GM23338 (cell line): ENCODE measurements around the gene QDPR. TPM values are rescaled to one million over a fixed set of nuclear protein-coding genes. Genes with fewer than 3 reads are reported as not detected.

Experiments used
- ATAC-seq: fragments of 200-7000 bp; cut with Tn5 transposase; 3 replicates; pipeline ENCODE4 v1.9.1; 2020
- DNase-seq: peaks from one replicate; pipeline ENCODE4 v3.0.0-alpha.2; 2015; ENCODE audit warnings: low spot score
- H2AFZ ChIP-seq: fragments of 200-600 bp; sonication (generic); 2 replicates; pipeline ENCODE4 v1.8.0; 2016; ENCODE audit warnings: antibody characterized with exemption, mild to moderate bottlenecking, moderate library complexity
- H3F3A ChIP-seq: fragments of 200-600 bp; sonication (generic); replicated peaks from 2 replicates; pipeline ENCODE4 v1.8.0; 2017; ENCODE audit warnings: antibody characterized with exemption, mixed run types, low read depth
- H3K27ac ChIP-seq: fragments of 200-600 bp; sonication (generic); 2 replicates; pipeline ENCODE4 v1.6.1; 2016; ENCODE audit warnings: low read depth
- H3K27me3 ChIP-seq: fragments of 200-600 bp; sonication (generic); 2 replicates; pipeline ENCODE4 v1.8.0; 2016; ENCODE audit warnings: mild to moderate bottlenecking, mixed run types, moderate library complexity; ENCODE audit not compliant: insufficient read depth
- H3K36me3 ChIP-seq: fragments of 200-600 bp; sonication (generic); 2 replicates; pipeline ENCODE4 v1.8.0; 2016; ENCODE audit warnings: mild to moderate bottlenecking; ENCODE audit not compliant: insufficient read depth
- H3K4me1 ChIP-seq: fragments of 200-600 bp; sonication (generic); 2 replicates; pipeline ENCODE4 v1.8.0; 2016; ENCODE audit warnings: mild to moderate bottlenecking, moderate library complexity; ENCODE audit not compliant: insufficient read depth
- H3K4me2 ChIP-seq: fragments of 200-600 bp; sonication (generic); 2 replicates; pipeline ENCODE4 v1.7.1; 2017; ENCODE audit warnings: mixed run types
- H3K4me3 ChIP-seq: fragments of 200-600 bp; sonication (generic); 2 replicates; pipeline ENCODE4 v1.6.1; 2016; ENCODE audit warnings: mixed run types
- H3K79me2 ChIP-seq: fragments of 200-600 bp; sonication (generic); replicated peaks from 2 replicates; pipeline ENCODE4 v1.8.0; 2017; ENCODE audit warnings: mild to moderate bottlenecking; ENCODE audit not compliant: insufficient read depth
- H3K9me2 ChIP-seq: fragments of 200-600 bp; sonication (generic); 2 replicates; pipeline ENCODE4 v1.8.0; 2017; ENCODE audit not compliant: insufficient read depth
- H4K20me1 ChIP-seq: fragments of 200-600 bp; sonication (generic); replicated peaks from 2 replicates; pipeline ENCODE4 v1.8.0; 2017; ENCODE audit warnings: mild to moderate bottlenecking; ENCODE audit not compliant: insufficient read depth
- H3K27ac Mint-ChIP-seq: 2 replicates; pipeline ENCODE4 v1.8.0; 2020; ENCODE audit warnings: inconsistent platforms, mild to moderate bottlenecking, moderate library complexity, mixed read lengths
- H3K27me3 Mint-ChIP-seq: 3 replicates; pipeline ENCODE4 v1.8.0; 2022; ENCODE audit warnings: low read depth, mild to moderate bottlenecking, moderate library complexity, mixed read lengths, inconsistent platforms; ENCODE audit not compliant: insufficient read depth, poor library complexity
- H3K36me3 Mint-ChIP-seq: 3 replicates; pipeline ENCODE4 v1.8.0; 2021; ENCODE audit warnings: low read depth, mild to moderate bottlenecking, inconsistent platforms, moderate library complexity, mixed read lengths
- H3K4me1 Mint-ChIP-seq: 3 replicates; pipeline ENCODE4 v1.8.0; 2020; ENCODE audit warnings: mild to moderate bottlenecking, inconsistent platforms, mixed read lengths
- H3K4me3 Mint-ChIP-seq: 3 replicates; pipeline ENCODE4 v1.8.0; 2021; ENCODE audit warnings: moderate library complexity, mild to moderate bottlenecking, inconsistent platforms, mixed read lengths
- H3K9me3 Mint-ChIP-seq: 3 replicates; pipeline ENCODE4 v1.8.0; 2020; ENCODE audit warnings: moderate library complexity, mild to moderate bottlenecking, inconsistent platforms, mixed read lengths
- CREB1 ChIP-seq: fragments of 250-450 bp; sonication (Bioruptor Pico); IDR thresholded peaks from 2 replicates; pipeline ENCODE4 v1.5.0; 2020; ENCODE audit warnings: low read depth, mild to moderate bottlenecking, moderate library complexity
- CTCF ChIP-seq, 2 experiments: fragments of 200-600 bp in 1 of 2; sonication (generic) in 1 of 2; conservative IDR thresholded peaks; 2 replicates each; pipeline versions ENCODE4 v1.5.1 to v1.6.1; 2016 to 2017; ENCODE audit warnings: antibody characterized with exemption in 2 of 2, low read depth in 2 of 2, mild to moderate bottlenecking in 2 of 2, moderate library complexity in 1 of 2
- ETS1 ChIP-seq: IDR thresholded peaks from 2 replicates; pipeline ENCODE4 v1.6.1; 2016; ENCODE audit warnings: antibody characterized with exemption
- EZH2 ChIP-seq: fragments of 200-600 bp; sonication (generic); IDR thresholded peaks from one replicate; pipeline ENCODE4 v1.8.0; 2017; ENCODE audit warnings: antibody characterized with exemption, mild to moderate bottlenecking, low read depth; ENCODE audit not compliant: unreplicated experiment
- EZH2phosphoT487 ChIP-seq: fragments of 200-600 bp; sonication (generic); IDR thresholded peaks from one replicate; pipeline ENCODE4 v1.8.1; 2018; ENCODE audit warnings: antibody characterized with exemption; ENCODE audit not compliant: unreplicated experiment
- JUNB ChIP-seq: IDR thresholded peaks from one replicate; pipeline ENCODE4 v1.6.1; 2016; ENCODE audit warnings: antibody characterized with exemption; ENCODE audit not compliant: unreplicated experiment
- NANOG ChIP-seq: IDR thresholded peaks from 2 replicates; pipeline ENCODE4 v1.6.1; 2016; ENCODE audit warnings: antibody characterized with exemption, borderline replicate concordance
- POLR2AphosphoS5 ChIP-seq: IDR thresholded peaks from 2 replicates; pipeline ENCODE4 v1.6.1; 2016; ENCODE audit warnings: antibody characterized with exemption, low read depth
- REST ChIP-seq: IDR thresholded peaks from one replicate; pipeline ENCODE4 v1.6.1; 2018; ENCODE audit warnings: antibody characterized with exemption; ENCODE audit not compliant: unreplicated experiment
- STAT1 ChIP-seq: IDR thresholded peaks from one replicate; pipeline ENCODE4 v1.6.1; 2016; ENCODE audit warnings: antibody characterized with exemption; ENCODE audit not compliant: unreplicated experiment
- ZNF114 ChIP-seq: fragments of 250-450 bp; sonication (Bioruptor Pico); IDR thresholded peaks from 2 replicates; pipeline ENCODE4 v1.5.0; 2020; ENCODE audit warnings: mild to moderate bottlenecking, moderate library complexity
- ZNF331 ChIP-seq: fragments of 250-450 bp; sonication (Bioruptor Pico); IDR thresholded peaks from 2 replicates; pipeline ENCODE4 v1.5.0; 2020; ENCODE audit warnings: low read depth, mild to moderate bottlenecking, moderate library complexity
- ZNF462 ChIP-seq: fragments of 250-450 bp; sonication (Bioruptor Pico); IDR thresholded peaks from 2 replicates; pipeline ENCODE4 v1.5.0; 2020; ENCODE audit warnings: mild to moderate bottlenecking, moderate library complexity
- polyA plus RNA-seq: library from polyadenylated mRNA; unstranded; fragments of >200 nt; fragmentation: Nextera tagmentation; extraction: Ambion mirVana; gene quantifications from 2 replicates; pipeline ENCODE4 v1.2.1, GENCODE V29; 2016
- total RNA-seq: library from RNA; depleted of rRNA; stranded (reverse); fragments of >200 nt; shearing (Covaris generic); gene quantifications from 2 replicates; pipeline ENCODE4 v1.2.3, GENCODE V29; 2014

Gene QDPR
- total and polyA plus RNA-seq, 2 experiments from 2014 or later: 31.5 to 42.7 TPM

- no peaks in the 10 kb centered on the region for H3K27me3 ChIP-seq
- H3K4me1 ChIP-seq: no peaks in the 10 kb centered on the region
- no peaks in the 10 kb centered on the region for H4K20me1 ChIP-seq
- Mint-ChIP-seq H3K36me3 (no peaks in the 10 kb centered on the region), H3K4me3 (no peak overlapping the region), H3K9me3 (no peaks in the 10 kb centered on the region), H3K4me1 (no peaks in the 10 kb centered on the region), H3K27me3 (no peaks in the 10 kb centered on the region), H3K27ac (no peak overlapping the region)
- no peak for TF ChIP-seq ZNF114 (CRISPR knock-in tag)
- no peak for TF ChIP-seq STAT1
- no peak for TF ChIP-seq CREB1 (CRISPR knock-in tag)
- no peak for TF ChIP-seq ZNF331 (CRISPR knock-in tag)
- TF ChIP-seq ETS1: no peak
- no peak for TF ChIP-seq NANOG
- no peak for TF ChIP-seq POLR2AphosphoS5
- TF ChIP-seq JUNB: no peak
- TF ChIP-seq CTCF (conservative IDR thresholded peaks at IDR 0.05; ENCODE audit: low read depth in 2 of 2): no peak
- no peak for TF ChIP-seq REST
- TF ChIP-seq EZH2phosphoT487: no peak
- TF ChIP-seq ZNF462 (CRISPR knock-in tag): no peak
- TF ChIP-seq EZH2: no peak
- H3K4me2 ChIP-seq: no peak overlapping the region
- ATAC-seq (no peak), DNase-seq (no peak)
- H3K27ac ChIP-seq: no peak overlapping the region
- no peaks in the 10 kb centered on the region for H3K9me2 ChIP-seq
- H3F3A ChIP-seq: no peaks in the 10 kb centered on the region
- H3K4me3 ChIP-seq: no peak overlapping the region
- H2AFZ ChIP-seq: no peak overlapping the region
- H3K79me2 ChIP-seq: no peaks in the 10 kb centered on the region
- H3K36me3 ChIP-seq: no peaks in the 10 kb centered on the region
Measured at GRCh38 chr4:17559709-17560048, 47.8 kb upstream of the QDPR start.
